Activated B cell treated with CpG ODN at 0.5 μM for 24 hours (primary cell): Measurements from ENCODE around the gene EIF2B5. TPM values are rescaled to one million over a fixed set of nuclear protein-coding genes. Genes with fewer than 3 reads are reported as not detected.

Experiments
- ATAC-seq: fragments of 200-7000 bp; cut with Tn5 transposase; one replicate; pipeline ENCODE4 v1.10.0; 2021; ENCODE audit warnings: low read depth, mild to moderate bottlenecking, moderate library complexity
- CTCF ChIA-PET: fragments of 350-600 bp; sonication (Branson Sonifier 250); formaldehyde crosslinking; loops from one replicate; lab custom pipeline; 2021; ENCODE audit warnings: antibody characterized with exemption; lab: Charles Lee
- POLR2A ChIA-PET: fragments of 350-600 bp; sonication (Branson Sonifier 250); formaldehyde crosslinking; loops from one replicate; lab custom pipeline; 2021; ENCODE audit warnings: antibody characterized with exemption; lab: Charles Lee
- DNase-seq: peaks from one replicate; pipeline ENCODE4 v3.0.0; 2022
- H3K27ac Mint-ChIP-seq: one replicate; pipeline ENCODE4 v1.8.0; 2020; ENCODE audit warnings: mixed read lengths
- H3K27me3 Mint-ChIP-seq: one replicate; pipeline ENCODE4 v1.8.0; 2021; ENCODE audit warnings: mixed read lengths
- H3K36me3 Mint-ChIP-seq: one replicate; pipeline ENCODE4 v1.8.0; 2021; ENCODE audit warnings: low read depth, mixed read lengths
- H3K4me1 Mint-ChIP-seq: one replicate; pipeline ENCODE4 v1.8.0; 2021; ENCODE audit warnings: mixed read lengths
- H3K4me3 Mint-ChIP-seq: one replicate; pipeline ENCODE4 v1.8.0; 2020; ENCODE audit warnings: mild to moderate bottlenecking, mixed read lengths
- H3K9me3 Mint-ChIP-seq: one replicate; pipeline ENCODE4 v1.8.0; 2020; ENCODE audit warnings: mixed read lengths
- intact Hi-C: fragments of 100-400 bp; cut with micrococcal nuclease; formaldehyde crosslinking; loops from one replicate; pipeline ENCODE4 v1.15.1; 2024
- total RNA-seq: library from RNA; stranded (reverse); gene quantifications from 2 replicates; pipeline ENCODE4 v1.2.3, GENCODE V29; 2022
- TF ChIP-seq, protein P1 (sequence below): fragments of 200-600 bp; IDR thresholded peaks from one replicate; pipeline ENCODE4 v1.8.0; 2022; ENCODE audit warnings: antibody characterized with exemption, mild to moderate bottlenecking

Gene EIF2B5
- total RNA-seq, 1 donor from 2014 or later: 74.2 TPM

DNA sequence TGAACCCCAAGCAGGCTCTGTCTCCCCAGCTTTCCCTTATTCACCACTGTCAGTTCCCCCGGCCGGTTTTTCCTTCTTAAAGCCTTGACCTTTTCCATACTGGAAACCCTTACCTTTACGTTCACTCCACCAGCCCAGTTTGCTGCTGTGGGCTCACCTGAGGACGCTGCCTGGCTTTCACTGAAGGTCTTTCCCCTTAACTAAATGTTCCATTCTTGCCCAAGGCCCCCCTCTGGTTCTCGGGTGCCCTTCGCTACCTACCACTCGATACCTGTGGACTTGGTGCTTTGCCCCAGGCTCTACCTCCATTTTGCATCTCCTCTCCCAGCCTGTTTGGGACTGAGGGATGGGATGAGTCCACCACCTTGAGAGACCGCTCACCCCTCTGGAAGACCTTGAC is 40.3 kb downstream of the EIF2B5 start:
- peaks cover 58% of the 10 kb centered on the region for H3K36me3 Mint-ChIP-seq
- H3K27me3 Mint-ChIP-seq: no peaks in the 10 kb centered on the region
- TF ChIP-seq, protein P1, sequence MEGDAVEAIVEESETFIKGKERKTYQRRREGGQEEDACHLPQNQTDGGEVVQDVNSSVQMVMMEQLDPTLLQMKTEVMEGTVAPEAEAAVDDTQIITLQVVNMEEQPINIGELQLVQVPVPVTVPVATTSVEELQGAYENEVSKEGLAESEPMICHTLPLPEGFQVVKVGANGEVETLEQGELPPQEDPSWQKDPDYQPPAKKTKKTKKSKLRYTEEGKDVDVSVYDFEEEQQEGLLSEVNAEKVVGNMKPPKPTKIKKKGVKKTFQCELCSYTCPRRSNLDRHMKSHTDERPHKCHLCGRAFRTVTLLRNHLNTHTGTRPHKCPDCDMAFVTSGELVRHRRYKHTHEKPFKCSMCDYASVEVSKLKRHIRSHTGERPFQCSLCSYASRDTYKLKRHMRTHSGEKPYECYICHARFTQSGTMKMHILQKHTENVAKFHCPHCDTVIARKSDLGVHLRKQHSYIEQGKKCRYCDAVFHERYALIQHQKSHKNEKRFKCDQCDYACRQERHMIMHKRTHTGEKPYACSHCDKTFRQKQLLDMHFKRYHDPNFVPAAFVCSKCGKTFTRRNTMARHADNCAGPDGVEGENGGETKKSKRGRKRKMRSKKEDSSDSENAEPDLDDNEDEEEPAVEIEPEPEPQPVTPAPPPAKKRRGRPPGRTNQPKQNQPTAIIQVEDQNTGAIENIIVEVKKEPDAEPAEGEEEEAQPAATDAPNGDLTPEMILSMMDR: no peak
- intact Hi-C loops: no loop called here
- POLR2A ChIA-PET: interaction anchor here (1.9 to 3.4 kb wide), 3 partner anchors 11 to 74 kb away, joined by 5 to 21 read pairs (median 8); partner anchors contain the start of genes ABCF3, EEF1AKMT4 and EIF2B5
- H3K4me1 Mint-ChIP-seq: peaks cover 37% of the 10 kb centered on the region
- H3K4me3 Mint-ChIP-seq: peak overlapping the region; percentile 90
- DNase-seq (no peak), ATAC-seq (no peak)
- CTCF ChIA-PET: no interaction called here
- no peaks in the 10 kb centered on the region for H3K9me3 Mint-ChIP-seq
- peak overlapping the region; percentile 57 for H3K27ac Mint-ChIP-seq

DNA sequence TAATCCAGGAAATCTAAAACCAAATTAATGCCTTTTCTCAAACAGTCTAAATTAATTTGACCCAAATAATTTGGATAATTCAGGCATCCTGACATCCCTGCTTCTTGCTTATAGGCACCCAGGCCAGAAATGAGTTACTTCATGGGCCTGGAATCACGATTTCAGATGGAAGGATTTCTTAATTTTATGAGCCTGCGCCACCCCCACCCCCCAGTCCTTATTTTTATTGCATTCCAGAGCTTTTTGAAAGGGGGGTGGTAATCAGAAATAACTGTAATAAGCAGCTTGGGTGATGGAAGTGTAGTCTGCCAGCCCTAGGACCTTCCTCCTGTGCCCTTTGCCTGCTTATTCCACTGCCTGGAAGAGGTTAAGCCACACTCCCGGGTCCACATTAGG is 40.8 kb downstream of the EIF2B5 start:
- Mint-ChIP-seq H3K9me3 (no peaks in the 10 kb centered on the region), H3K4me1 (peaks cover 37% of the 10 kb centered on the region), H3K4me3 (peak overlapping the region; percentile 90), H3K36me3 (peaks cover 58% of the 10 kb centered on the region), H3K27ac (no peak overlapping the region), H3K27me3 (no peaks in the 10 kb centered on the region)
- CTCF ChIA-PET: no interaction called here
- ATAC-seq: no peak
- intact Hi-C loops: no loop called here
- DNase-seq: no peak
- TF ChIP-seq, protein P1: no peak
- POLR2A ChIA-PET: interaction anchor here (0.6 to 1.2 kb wide), 2 partner anchors 10 to 128 kb away, joined by 6 read pairs; partner anchors contain the start of gene ABCF3

DNA sequence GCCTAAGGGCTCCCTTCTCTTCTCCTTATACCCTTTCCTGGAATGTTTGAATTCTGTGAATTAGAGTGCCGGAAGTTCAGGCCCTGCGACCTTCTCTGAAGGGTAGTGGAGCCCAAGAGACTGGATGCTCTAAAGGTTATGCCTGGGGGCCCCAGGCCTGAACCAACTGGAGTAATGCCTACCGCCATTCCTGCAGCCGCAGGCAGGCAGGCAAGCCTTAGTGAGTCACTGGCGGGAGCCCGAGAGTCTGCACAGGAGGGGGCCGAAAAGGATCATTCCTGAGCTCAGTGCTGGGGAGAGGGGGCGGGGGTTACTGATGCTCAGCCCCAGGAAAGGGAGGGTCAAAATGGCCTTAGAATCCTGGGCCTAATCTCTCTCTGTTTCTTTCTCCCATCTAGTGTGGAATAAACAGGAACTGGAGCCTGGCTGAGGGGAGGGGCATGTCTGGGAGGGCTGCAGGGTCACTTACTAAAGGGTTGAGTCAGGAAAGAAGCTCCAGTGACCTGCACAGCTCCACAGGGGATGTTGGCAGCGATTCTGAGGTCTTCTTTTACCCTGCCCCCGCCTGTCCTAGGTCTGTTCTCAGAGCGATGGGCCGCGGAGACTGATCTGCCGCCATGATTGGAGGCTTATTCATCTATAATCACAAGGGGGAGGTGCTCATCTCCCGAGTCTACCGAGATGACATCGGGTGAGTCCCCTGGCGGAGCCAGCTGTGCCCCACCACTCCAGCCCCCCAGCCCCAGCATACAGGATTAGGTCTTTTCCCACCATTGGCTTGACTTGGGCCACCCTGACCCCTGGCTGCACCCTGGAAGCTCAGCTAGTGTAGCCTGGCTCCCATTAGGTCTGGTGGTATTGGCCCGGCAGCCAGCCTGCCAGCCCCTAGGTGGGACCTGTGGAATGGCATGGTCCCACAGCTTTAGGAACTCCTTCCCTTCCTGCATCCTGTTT is 41.5 kb downstream of the EIF2B5 start:
- TF ChIP-seq, protein P1: no peak
- no peak for ATAC-seq
- peak overlapping the region; percentile 90 for H3K4me3 Mint-ChIP-seq
- ChIA-PET CTCF (no interaction called here), POLR2A (interaction anchor here (0.6 to 2.2 kb wide), 3 partner anchors 9 to 129 kb away, joined by 6 to 7 read pairs (median 6); partner anchors contain the start of genes ABCF3 and EIF2B5)
- DNase-seq: no peak
- no peaks in the 10 kb centered on the region for H3K9me3 Mint-ChIP-seq
- H3K4me1 Mint-ChIP-seq: peaks cover 37% of the 10 kb centered on the region
- no peak overlapping the region for H3K27ac Mint-ChIP-seq
- peaks cover 59% of the 10 kb centered on the region for H3K36me3 Mint-ChIP-seq
- no peaks in the 10 kb centered on the region for H3K27me3 Mint-ChIP-seq
- intact Hi-C loops: no loop called here

DNA sequence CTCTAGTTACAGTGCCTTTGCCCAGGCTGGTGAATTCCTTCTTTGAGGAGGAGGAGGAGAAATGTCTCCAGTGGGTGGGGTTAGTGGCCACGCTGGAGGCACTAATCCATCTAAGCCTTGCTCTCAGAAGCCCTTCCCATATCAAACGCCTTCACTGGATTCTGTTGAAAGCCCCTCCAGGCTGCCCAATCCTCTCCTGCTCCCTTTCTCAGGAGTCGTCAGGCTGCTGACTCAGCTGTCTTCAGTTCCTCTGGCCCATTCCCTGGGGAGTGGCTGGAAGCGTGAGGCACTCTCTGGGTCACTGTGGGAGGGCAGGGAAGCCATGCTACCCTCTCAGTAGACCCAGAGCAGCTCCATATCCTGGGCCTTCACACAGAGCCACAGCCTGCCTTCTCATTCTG is 42.2 kb downstream of the EIF2B5 start:
- Mint-ChIP-seq H3K27me3 (no peaks in the 10 kb centered on the region), H3K9me3 (no peaks in the 10 kb centered on the region), H3K27ac (no peak overlapping the region), H3K4me3 (peak overlapping the region; percentile 44), H3K36me3 (peaks cover 59% of the 10 kb centered on the region), H3K4me1 (peaks cover 37% of the 10 kb centered on the region)
- POLR2A ChIA-PET: interaction anchor here (2.2 kb wide), 1 partner anchor 42 kb away, joined by 7 read pairs; the partner anchor contains the start of gene EIF2B5
- ATAC-seq (no peak), DNase-seq (no peak)
- TF ChIP-seq, protein P1: no peak
- CTCF ChIA-PET: no interaction called here
- intact Hi-C loops: no loop called here

DNA sequence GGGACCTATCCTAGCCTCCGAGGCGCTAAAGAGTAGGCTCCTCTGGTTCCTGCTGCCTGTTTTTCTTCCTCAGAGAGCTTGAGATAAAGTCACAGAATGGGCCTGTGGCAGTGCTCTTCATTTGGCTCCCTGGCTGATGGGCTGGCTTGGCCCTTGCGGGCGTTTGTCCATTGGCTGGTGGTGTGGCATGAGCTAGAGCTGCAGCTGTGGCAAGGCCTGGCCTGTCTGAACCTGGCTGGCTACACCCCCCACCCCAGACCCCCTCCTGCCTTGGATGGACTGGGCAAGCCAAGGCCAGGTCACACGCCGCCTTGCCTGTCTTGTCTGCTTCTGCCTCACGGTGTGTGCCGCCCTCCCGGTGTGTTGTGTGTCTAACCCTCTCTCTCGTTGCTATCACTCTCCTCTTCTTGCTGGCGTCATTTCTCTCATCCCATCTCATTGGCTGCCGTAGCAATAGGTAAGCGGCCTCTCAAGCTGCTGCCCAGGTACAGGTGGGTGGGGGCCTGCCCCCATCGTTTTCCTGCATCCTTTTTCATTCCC is 42.7 kb downstream of the EIF2B5 start:
- CTCF ChIA-PET: no interaction called here
- Mint-ChIP-seq H3K27me3 (no peaks in the 10 kb centered on the region), H3K36me3 (peaks cover 61% of the 10 kb centered on the region), H3K9me3 (no peaks in the 10 kb centered on the region), H3K4me3 (no peak overlapping the region), H3K4me1 (peaks cover 37% of the 10 kb centered on the region), H3K27ac (no peak overlapping the region)
- ATAC-seq: no peak
- TF ChIP-seq, protein P1: no peak
- DNase-seq: no peak
- intact Hi-C loops: no loop called here
- POLR2A ChIA-PET: interaction anchor here (2.2 kb wide), 1 partner anchor 42 kb away, joined by 7 read pairs; the partner anchor contains the start of gene EIF2B5
